Esophagus squamous epithelium (tissue), 5 donors: ENCODE results near the gene P4HB. TPM values are rescaled to one million over a fixed set of nuclear protein-coding genes. Genes with fewer than 3 reads are reported as not detected.
A peak's percentile ranks its signal among the peaks of the same experiment; 100 is the strongest.
"Not testable (repeated sequence)": the region's sequence is repeated elsewhere in the genome, so short reads cannot be mapped to it uniquely, and the experiment has no call there.

ENCODE experiments used
- DNase-seq: peaks from one replicate; lab custom pipeline; 2025; lab: John Stamatoyannopoulos, UW
- H3K27ac ChIP-seq, 4 donors: fragments of 200-600 bp; sonication (generic); one replicate each; pipeline ENCODE4 v1.5.1; 2016 to 2019; ENCODE audit warnings: mild to moderate bottlenecking in 1 of 4
- H3K27me3 ChIP-seq, 4 donors: fragments of 200-600 bp; sonication (generic); 1 replicate in 3 of 4; 2 replicates in 1 of 4; pipeline versions ENCODE4 v1.5.1 to v1.6.0; 2017 to 2021; ENCODE audit warnings: antibody characterized with exemption in 1 of 4
- H3K36me3 ChIP-seq, 3 donors: fragments of 200-600 bp; sonication (generic); one replicate each; pipeline ENCODE4 v1.5.1; 2016 to 2019
- H3K4me1 ChIP-seq, 3 donors: fragments of 200-600 bp; sonication (generic); one replicate each; pipeline ENCODE4 v1.5.1; 2017 to 2019
- H3K4me3 ChIP-seq, 4 donors: fragments of 200-600 bp; sonication (generic); 1 replicate in 3 of 4; 2 replicates in 1 of 4; pipeline ENCODE4 v1.5.1; 2016 to 2019; ENCODE audit warnings: mild to moderate bottlenecking in 2 of 4, moderate library complexity in 1 of 4
- H3K9me3 ChIP-seq, 3 donors: fragments of 200-600 bp; sonication (generic); one replicate each; pipeline ENCODE4 v1.5.1; 2016 to 2019
- POLR2A ChIP-seq, 4 donors: fragments of 450-650 bp; IDR thresholded peaks; one replicate each; pipeline ENCODE4 v1.6.1; 2017; ENCODE audit warnings: antibody characterized with exemption in 4 of 4, mild to moderate bottlenecking in 4 of 4, moderate library complexity in 3 of 4
- WGBS, 2 donors: methylation state at CpG; one replicate each; pipeline ENCODE4 v1.1.5; 2018; 5-methylcytosine and 5-hydroxymethylcytosine counted together
- intact Hi-C: fragments of 100-400 bp; cut with DNase I; formaldehyde crosslinking; loops from one replicate; pipeline ENCODE4 v1.15.0; 2022
- total RNA-seq, 4 donors: library from RNA; depleted of rRNA; stranded (reverse); fragments of >200 nt; gene quantifications; one replicate each; pipeline ENCODE4 v1.1.0, GENCODE V29; 2016
- TF ChIP-seq, protein P1 (sequence below), 6 experiments: fragments of 450-650 bp in 4 of 6; fragments of 200-600 bp in 2 of 6; sonication (generic) in 2 of 6; IDR thresholded peaks; one replicate each; pipeline ENCODE4 v1.5.1; 2016 to 2019; ENCODE audit warnings: antibody characterized with exemption in 6 of 6, mild to moderate bottlenecking in 4 of 6, moderate library complexity in 4 of 6
- donor health status: DM: yes; HTN: yes; CAD: no.

Gene P4HB
- total RNA-seq, 4 donors from 2014 or later, result 459 to 2,191 (median 1,569) TPM

DNA sequence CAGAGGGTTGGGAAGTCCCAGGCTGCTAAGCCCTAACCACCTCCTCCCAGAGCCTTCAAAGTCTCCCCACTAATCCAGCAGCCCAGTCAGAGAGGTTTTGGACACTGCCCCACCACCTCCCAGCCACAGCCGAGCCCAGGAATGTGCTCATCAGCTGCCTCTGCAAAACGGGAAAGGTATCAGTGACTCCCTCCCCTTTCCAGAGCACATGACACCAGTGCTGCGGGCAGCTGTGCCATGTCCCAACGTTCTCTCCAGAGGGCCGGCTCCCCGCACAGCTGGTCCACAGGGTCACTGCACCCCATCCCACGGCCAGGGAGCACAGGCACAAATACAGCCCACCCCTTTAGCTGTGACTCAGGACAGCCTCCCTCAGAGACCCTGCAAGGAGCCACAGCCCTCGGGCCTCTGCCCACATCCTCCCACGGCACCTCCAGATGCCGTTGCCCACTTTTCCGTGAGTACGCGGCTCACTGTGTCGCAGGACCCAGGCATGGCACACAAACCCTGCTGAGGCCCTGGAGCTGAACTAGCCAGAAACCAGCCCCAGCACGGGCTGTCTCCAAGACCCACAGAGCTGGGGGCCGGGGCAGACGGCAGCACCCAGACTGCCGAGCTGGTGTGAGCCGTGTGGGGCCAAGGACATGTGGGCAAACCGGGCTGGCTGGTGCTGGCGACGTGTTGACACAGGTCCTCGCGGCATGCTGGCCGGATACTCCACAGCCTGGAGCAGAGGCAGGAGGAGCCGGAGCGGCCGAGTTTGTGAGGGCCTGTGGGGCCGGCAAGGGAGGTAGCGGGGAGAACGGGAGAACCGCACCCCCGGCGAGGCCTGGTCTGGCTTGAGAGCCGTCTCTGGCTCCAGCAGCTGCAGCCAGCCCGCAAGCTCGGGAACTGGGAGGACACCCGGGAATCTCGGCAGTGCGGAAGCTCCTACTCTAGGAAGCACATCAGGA, 19.2 kb downstream of the P4HB start:
- intact Hi-C loops, result no loop called here
- TF ChIP-seq, protein P1, sequence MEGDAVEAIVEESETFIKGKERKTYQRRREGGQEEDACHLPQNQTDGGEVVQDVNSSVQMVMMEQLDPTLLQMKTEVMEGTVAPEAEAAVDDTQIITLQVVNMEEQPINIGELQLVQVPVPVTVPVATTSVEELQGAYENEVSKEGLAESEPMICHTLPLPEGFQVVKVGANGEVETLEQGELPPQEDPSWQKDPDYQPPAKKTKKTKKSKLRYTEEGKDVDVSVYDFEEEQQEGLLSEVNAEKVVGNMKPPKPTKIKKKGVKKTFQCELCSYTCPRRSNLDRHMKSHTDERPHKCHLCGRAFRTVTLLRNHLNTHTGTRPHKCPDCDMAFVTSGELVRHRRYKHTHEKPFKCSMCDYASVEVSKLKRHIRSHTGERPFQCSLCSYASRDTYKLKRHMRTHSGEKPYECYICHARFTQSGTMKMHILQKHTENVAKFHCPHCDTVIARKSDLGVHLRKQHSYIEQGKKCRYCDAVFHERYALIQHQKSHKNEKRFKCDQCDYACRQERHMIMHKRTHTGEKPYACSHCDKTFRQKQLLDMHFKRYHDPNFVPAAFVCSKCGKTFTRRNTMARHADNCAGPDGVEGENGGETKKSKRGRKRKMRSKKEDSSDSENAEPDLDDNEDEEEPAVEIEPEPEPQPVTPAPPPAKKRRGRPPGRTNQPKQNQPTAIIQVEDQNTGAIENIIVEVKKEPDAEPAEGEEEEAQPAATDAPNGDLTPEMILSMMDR (IDR thresholded peaks at IDR 0.05), result no peak
- TF ChIP-seq POLR2A (IDR thresholded peaks at IDR 0.05), result peak in 2 of 4 donors; percentile 26 to 40
- Histone ChIP-seq H3K27me3 (no peaks in the 10 kb centered on the region), H3K4me1 (peaks cover 19 to 57% (median 21%) of the 10 kb centered on the region in 3 donors), H3K4me3 (peak overlapping the region in 3 of 4 donors; percentile 16 to 34 (median 26)), H3K27ac (peak overlapping the region; percentile 90 to 93 (median 92)), H3K9me3 (no peaks in the 10 kb centered on the region), H3K36me3 (peaks cover 33 to 39% (median 35%) of the 10 kb centered on the region in 3 donors)
- DNase-seq, result no peak
- 11 to 36% methylated on average over 3 to 13 of the region's 40 CpGs for WGBS, 2 donors

DNA sequence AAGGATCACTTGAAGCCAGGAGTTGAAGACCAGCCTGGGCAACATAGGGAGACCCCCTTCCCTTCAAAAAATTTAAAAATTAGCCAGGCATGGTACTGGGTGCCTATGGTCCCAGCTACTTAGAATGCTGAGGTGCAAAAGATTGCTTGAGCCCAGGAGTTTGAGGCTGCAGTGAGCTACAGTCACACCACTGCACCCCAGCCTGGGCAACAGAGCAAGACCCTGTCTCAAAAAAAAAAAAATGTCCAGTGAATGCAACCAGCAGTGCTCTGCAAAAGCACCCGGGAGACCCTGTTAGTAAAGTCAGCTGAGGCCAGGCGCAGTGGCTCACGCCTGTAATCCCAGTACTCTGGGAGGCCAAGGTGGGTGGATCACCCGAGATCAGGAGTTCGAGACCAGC, 20.3 kb downstream of the P4HB start:
- TF ChIP-seq, protein P1 (IDR thresholded peaks at IDR 0.05), result peak in 1 of 6 experiments; percentile 5
- intact Hi-C loops, DNase-seq, H3K9me3 ChIP-seq, H3K27me3 ChIP-seq, H3K4me3 ChIP-seq: not testable (repeated sequence)
- 64 to 100% methylated on average over 1 to 5 of the region's 5 CpGs for WGBS, 2 donors
- peak overlapping the region; percentile 90 to 93 (median 92) for H3K27ac ChIP-seq
- peaks cover 19 to 57% (median 21%) of the 10 kb centered on the region in 3 donors for H3K4me1 ChIP-seq
- H3K36me3 ChIP-seq, result peaks cover 23 to 29% (median 25%) of the 10 kb centered on the region in 3 donors

DNA sequence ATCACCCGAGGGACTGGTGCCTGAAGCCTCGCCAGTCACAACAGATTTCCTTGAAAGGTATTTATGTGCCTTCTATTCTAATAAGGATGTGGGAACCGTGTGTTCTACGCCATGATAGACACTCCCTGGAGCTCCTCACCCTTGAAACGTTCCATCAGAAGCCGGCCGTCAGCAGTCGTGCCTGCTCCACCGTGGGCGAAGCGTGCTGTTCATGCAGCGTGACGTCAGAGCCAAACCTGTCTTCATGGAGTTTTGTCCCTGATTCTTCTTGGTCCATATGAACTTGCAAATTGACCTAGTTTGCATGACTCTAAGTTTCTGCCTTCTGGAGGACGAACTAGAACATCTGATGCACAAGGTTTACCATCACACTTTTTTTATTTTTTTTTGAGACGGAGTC, 21.0 kb downstream of the P4HB start:
- intact Hi-C loops, result no loop called here

DNA sequence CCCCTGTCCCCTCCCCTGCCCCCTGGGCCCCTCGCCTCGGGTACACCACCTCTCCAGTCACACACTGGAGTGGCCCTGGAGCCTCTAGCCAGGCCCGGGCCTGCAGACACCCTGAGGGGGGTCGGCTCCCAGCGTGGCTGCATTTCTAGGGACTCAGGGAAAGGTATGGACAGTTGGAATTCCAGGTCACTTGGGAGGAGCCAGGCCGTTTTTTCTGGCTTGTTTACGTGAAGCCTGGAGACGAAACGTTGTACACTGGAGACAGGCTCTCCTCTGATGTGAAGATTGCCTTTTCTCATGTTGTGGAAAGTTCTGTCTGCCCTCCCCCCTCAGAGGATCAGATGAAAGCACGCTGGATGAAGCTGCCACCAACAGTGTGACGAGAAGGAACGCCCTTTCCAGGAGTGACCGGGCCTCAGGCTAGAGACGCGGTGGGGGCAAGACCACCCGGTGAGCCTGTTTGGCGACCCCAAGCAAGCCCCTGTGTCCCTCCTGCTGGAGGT, 21.5 kb downstream of the P4HB start:
- Histone ChIP-seq H3K9me3 (no peaks in the 10 kb centered on the region), H3K36me3 (peaks cover 12 to 16% (median 12%) of the 10 kb centered on the region in 3 donors), H3K27ac (peak overlapping the region in 3 of 4 donors; percentile 91 to 93 (median 92)), H3K4me3 (no peak overlapping the region), H3K27me3 (no peaks in the 10 kb centered on the region), H3K4me1 (peaks cover 23 to 65% (median 28%) of the 10 kb centered on the region in 3 donors)
- TF ChIP-seq, protein P1 (IDR thresholded peaks at IDR 0.05), result no peak
- TF ChIP-seq POLR2A (IDR thresholded peaks at IDR 0.05), result no peak
- intact Hi-C loops, result no loop called here
- DNase-seq, result no peak
- WGBS, 2 donors, result 36 to 42% methylated on average over 2 to 7 of the region's 17 CpGs

More for the DNA sequence above, 21.0 kb downstream of the P4HB start:
- H3K4me3 ChIP-seq, result no peak overlapping the region
- H3K9me3 ChIP-seq, result no peaks in the 10 kb centered on the region
- TF ChIP-seq POLR2A (IDR thresholded peaks at IDR 0.05), result no peak
- TF ChIP-seq, protein P1 (IDR thresholded peaks at IDR 0.05), result no peak
- WGBS, 2 donors, result 35 to 72% methylated on average over 14 to 15 of the region's 15 CpGs
- H3K4me1 ChIP-seq, result peaks cover 19 to 63% (median 23%) of the 10 kb centered on the region in 3 donors
- H3K36me3 ChIP-seq, result peaks cover 15 to 21% (median 17%) of the 10 kb centered on the region in 3 donors
- no peaks in the 10 kb centered on the region for H3K27me3 ChIP-seq
- no peak for DNase-seq
- H3K27ac ChIP-seq, result peak overlapping the region in 3 of 4 donors; percentile 91 to 93 (median 92)

DNA sequence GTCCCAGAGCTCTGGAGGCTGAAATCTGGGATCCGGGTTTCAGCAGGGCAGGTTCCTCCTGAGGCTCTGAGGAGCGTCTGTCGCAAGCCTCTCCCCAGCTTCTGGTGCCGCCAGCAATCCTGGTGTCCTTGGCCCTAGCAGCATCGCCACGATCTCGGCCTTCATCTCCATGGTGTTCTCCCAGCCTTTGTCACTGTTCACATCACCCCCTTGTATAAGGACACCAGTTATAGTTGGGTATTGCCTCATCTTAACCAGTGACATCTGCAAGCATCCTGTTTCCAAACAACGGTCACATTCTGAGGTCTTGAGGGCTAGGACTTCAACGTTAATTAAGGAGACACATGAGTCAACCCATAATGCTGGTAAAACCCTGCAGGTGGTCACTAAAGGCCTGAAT, 22.7 kb downstream of the P4HB start:
- Histone ChIP-seq H3K27me3 (no peaks in the 10 kb centered on the region), H3K9me3 (no peaks in the 10 kb centered on the region), H3K36me3 (peaks cover under 1 to 5% (median under 1%) of the 10 kb centered on the region in 3 donors), H3K4me3 (no peak overlapping the region), H3K4me1 (peaks cover 21 to 61% (median 33%) of the 10 kb centered on the region in 3 donors), H3K27ac (no peak overlapping the region)
- DNase-seq, result no peak
- intact Hi-C loops, result no loop called here
- TF ChIP-seq POLR2A (IDR thresholded peaks at IDR 0.05), result no peak
- WGBS, 2 donors, result 73% methylated on average over 9 of the region's 9 CpGs
